PC-9 (cell line): ENCODE measurements around the gene RITA1. TPM values are rescaled to one million over a fixed set of nuclear protein-coding genes. Genes with fewer than 3 reads are reported as not detected.

Experiments
- BruUV-seq: library from RNA; stranded (reverse); fragments of 400-500 nt; replicated peaks from 2 replicates; lab custom pipeline; 2021; lab: Mats Ljungman, UMichigan
- CTCF ChIA-PET: fragments of 300-600 bp; sonication (Branson Sonifier 250); formaldehyde crosslinking; loops from one replicate; lab custom pipeline; 2022; ENCODE audit warnings: antibody characterized with exemption; lab: Charles Lee
- POLR2A ChIA-PET: fragments of 300-600 bp; sonication (Branson Sonifier 250); formaldehyde crosslinking; loops from one replicate; lab custom pipeline; 2022; ENCODE audit warnings: antibody characterized with exemption; ENCODE audit not compliant: unreplicated experiment; lab: Charles Lee
- DNase-seq, 2 experiments: peaks; one replicate each; pipeline versions ENCODE4 v3.0.0 to v3.0.0-alpha.2; 2015 to 2022; ENCODE audit warnings: mixed read lengths in 1 of 2
- H2AFZ ChIP-seq: fragments of 200-600 bp; sonication (generic); 2 replicates; pipeline ENCODE4 v1.8.1; 2017; ENCODE audit warnings: antibody characterized with exemption
- H3F3A ChIP-seq: fragments of 200-600 bp; sonication (generic); 2 replicates; pipeline ENCODE4 v1.8.1; 2017; ENCODE audit warnings: antibody characterized with exemption, mild to moderate bottlenecking, low read depth; ENCODE audit not compliant: insufficient read depth
- H3K27ac ChIP-seq: fragments of 200-600 bp; sonication (generic); 2 replicates; pipeline ENCODE4 v1.6.1; 2016; ENCODE audit warnings: mixed run types
- H3K27me3 ChIP-seq: fragments of 200-600 bp; sonication (generic); 2 replicates; pipeline ENCODE4 v1.6.1; 2016; ENCODE audit warnings: low read depth, mixed run types; ENCODE audit not compliant: insufficient read depth
- H3K36me3 ChIP-seq: fragments of 200-600 bp; sonication (generic); 2 replicates; pipeline ENCODE4 v1.6.1; 2016; ENCODE audit warnings: low read depth, mixed run types
- H3K4me1 ChIP-seq: fragments of 200-600 bp; sonication (generic); replicated peaks from 2 replicates; pipeline ENCODE4 v1.6.1; 2016; ENCODE audit warnings: mixed run types; ENCODE audit not compliant: insufficient read depth
- H3K4me2 ChIP-seq: fragments of 200-600 bp; sonication (generic); 2 replicates; pipeline ENCODE4 v1.6.1; 2017; ENCODE audit warnings: mixed run types
- H3K4me3 ChIP-seq: fragments of 200-600 bp; sonication (generic); 2 replicates; pipeline ENCODE4 v1.6.1; 2016; ENCODE audit warnings: mixed run types
- H3K79me2 ChIP-seq: fragments of 200-600 bp; sonication (generic); 2 replicates; pipeline ENCODE4 v1.6.1; 2017; ENCODE audit warnings: low read depth, mixed run types
- H3K9me2 ChIP-seq: fragments of 200-600 bp; sonication (generic); 2 replicates; pipeline ENCODE4 v1.8.1; 2017; ENCODE audit warnings: mild to moderate bottlenecking; ENCODE audit not compliant: insufficient read depth
- H3K9me3 ChIP-seq: fragments of 200-600 bp; sonication (generic); 2 replicates; pipeline ENCODE4 v1.8.1; 2016; ENCODE audit warnings: low read depth; ENCODE audit not compliant: insufficient read depth
- H4K20me1 ChIP-seq: fragments of 200-600 bp; sonication (generic); 2 replicates; pipeline ENCODE4 v1.8.1; 2017; ENCODE audit not compliant: insufficient read depth
- CTCF ChIP-seq: fragments of 200-600 bp; sonication (generic); conservative IDR thresholded peaks from 2 replicates; pipeline ENCODE4 v1.6.1; 2017; ENCODE audit warnings: mixed run types, antibody characterized with exemption, mild to moderate bottlenecking, moderate library complexity
- EZH2 ChIP-seq: fragments of 200-600 bp; sonication (generic); IDR thresholded peaks from 2 replicates; pipeline ENCODE4 v1.8.0; 2017; ENCODE audit warnings: antibody characterized with exemption, low read depth
- intact Hi-C: fragments of 100-400 bp; cut with micrococcal nuclease; formaldehyde crosslinking; loops from one replicate; pipeline ENCODE4 v1.10.0; 2022; ENCODE audit not compliant: unreplicated experiment
- total RNA-seq: library from RNA; stranded (reverse); gene quantifications from 2 replicates; pipeline ENCODE4 v1.2.3, GENCODE V29; 2021

RITA1 gene
- total RNA-seq, 1 experiment from 2014 or later = 16.1 TPM

GRCh38 chr12:113227686-113228391 lies 42.3 kb downstream of the RITA1 start:
- TF ChIP-seq CTCF (no peak), EZH2 (no peak)
- CTCF ChIA-PET = no interaction called here
- Histone ChIP-seq H3K4me2 (no peak overlapping the region), H2AFZ (no peak overlapping the region), H3K36me3 (peaks cover 27% of the 10 kb centered on the region; the same call in 1 of the 2 replicates), H3K79me2 (peaks cover 6% of the 10 kb centered on the region), H3K4me1 (peaks cover 35% of the 10 kb centered on the region), H3K27ac (no peak overlapping the region), H3F3A (peaks cover 42% of the 10 kb centered on the region), H3K4me3 (no peak overlapping the region), H3K9me3 (no peaks in the 10 kb centered on the region), H4K20me1 (no peaks in the 10 kb centered on the region), H3K9me2 (no peaks in the 10 kb centered on the region), H3K27me3 (no peaks in the 10 kb centered on the region)
- DNase-seq = no peak
- intact Hi-C loops = no loop called here
- POLR2A ChIA-PET = no interaction called here
- no TSS peak for BruUV-seq

DNA sequence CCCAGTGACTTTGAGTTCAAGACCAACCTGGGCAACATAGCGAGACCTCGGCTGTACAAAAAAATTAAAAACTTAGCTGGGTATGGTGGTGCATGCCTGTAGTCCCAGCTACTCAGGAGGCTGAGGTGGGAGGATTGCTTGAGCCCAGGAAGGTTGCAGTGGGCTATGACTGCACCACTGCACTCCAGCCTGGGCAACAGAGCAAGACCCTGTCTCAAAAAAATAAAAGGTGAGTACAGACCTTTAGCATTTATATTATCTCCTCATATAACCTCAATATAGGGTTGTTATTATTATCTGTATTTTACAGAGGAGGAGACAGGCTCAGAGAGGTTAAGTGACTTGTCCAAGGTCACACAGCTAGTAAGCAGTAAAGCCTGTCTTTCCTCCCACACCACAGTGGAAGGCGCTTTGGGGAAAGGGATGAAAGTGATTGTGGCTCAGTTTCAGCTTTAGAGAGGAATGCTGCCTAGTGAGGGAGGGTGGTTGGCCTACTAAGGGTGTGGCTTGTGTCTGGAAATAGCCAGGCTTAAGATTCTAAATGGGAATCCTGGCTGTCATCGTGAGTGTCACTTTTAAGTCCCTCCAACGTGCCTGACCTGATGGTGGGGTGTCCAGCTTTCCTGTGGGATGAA lies 43.0 kb downstream of the RITA1 start:
- Histone ChIP-seq H3K9me2 (no peaks in the 10 kb centered on the region), H3K4me1 (peaks cover 28% of the 10 kb centered on the region), H4K20me1 (no peaks in the 10 kb centered on the region), H3K36me3 (peaks cover 31% of the 10 kb centered on the region; the same call in 1 of the 2 replicates), H3K4me2 (no peak overlapping the region), H3K27ac (peak overlapping the region; percentile 49), H3K27me3 (no peaks in the 10 kb centered on the region), H3K9me3 (no peaks in the 10 kb centered on the region), H3F3A (peaks cover 35% of the 10 kb centered on the region), H3K79me2 (peaks cover 6% of the 10 kb centered on the region), H2AFZ (no peak overlapping the region), H3K4me3 (no peak overlapping the region)
- no TSS peak for BruUV-seq
- TF ChIP-seq CTCF (no peak), EZH2 (no peak)
- intact Hi-C loops = no loop called here
- CTCF ChIA-PET = no interaction called here
- POLR2A ChIA-PET = no interaction called here
- peak in 1 of 2 experiments; percentile 67 for DNase-seq

GRCh38 chr12:113230315-113231234 lies 45.1 kb downstream of the RITA1 start:
- Histone ChIP-seq H3F3A (peaks cover 30% of the 10 kb centered on the region), H3K4me3 (no peak overlapping the region), H3K9me2 (no peaks in the 10 kb centered on the region), H3K27ac (peak overlapping the region; percentile 76), H4K20me1 (no peaks in the 10 kb centered on the region), H3K36me3 (peaks cover 36% of the 10 kb centered on the region; the same call in 1 of the 2 replicates), H3K79me2 (peaks cover 9% of the 10 kb centered on the region; the same call in 1 of the 2 replicates), H3K4me2 (no peak overlapping the region), H3K27me3 (no peaks in the 10 kb centered on the region), H2AFZ (no peak overlapping the region), H3K9me3 (no peaks in the 10 kb centered on the region), H3K4me1 (peaks cover 21% of the 10 kb centered on the region)
- intact Hi-C loops = loop anchor here (1.0 kb wide), 2 partner anchors 11 to 16 kb away; no protein-coding TSS in a partner anchor
- BruUV-seq = no TSS peak
- CTCF ChIA-PET = interaction anchor here (0.8 kb wide), 1 partner anchor 9 kb away, joined by 3 read pairs; no protein-coding TSS in a partner anchor
- POLR2A ChIA-PET = no interaction called here
- TF ChIP-seq EZH2 (no peak), CTCF (no peak)
- DNase-seq = no peak
